NCI-H187 (cell line): Measurements from ENCODE around the gene MADD.

Experiments
- DNase-seq, 2 experiments: peaks; one replicate each; lab custom pipeline; 2025; lab: John Stamatoyannopoulos, UW

Gene MADD

DNA sequence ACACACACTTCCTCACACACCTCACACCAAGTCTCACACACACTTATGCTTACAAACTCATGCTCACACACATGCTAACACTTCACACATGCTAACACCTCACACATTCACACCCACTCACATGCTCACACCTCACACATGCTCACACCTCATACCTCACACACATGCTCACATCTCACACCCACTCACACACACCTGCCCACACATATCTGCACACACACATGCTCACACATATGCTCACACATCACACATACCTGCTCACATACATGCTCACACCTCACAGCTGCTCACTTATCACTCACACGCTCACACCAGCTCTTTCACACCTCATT lies 87.0 kb downstream of the MADD start:
- no peak for DNase-seq

DNA sequence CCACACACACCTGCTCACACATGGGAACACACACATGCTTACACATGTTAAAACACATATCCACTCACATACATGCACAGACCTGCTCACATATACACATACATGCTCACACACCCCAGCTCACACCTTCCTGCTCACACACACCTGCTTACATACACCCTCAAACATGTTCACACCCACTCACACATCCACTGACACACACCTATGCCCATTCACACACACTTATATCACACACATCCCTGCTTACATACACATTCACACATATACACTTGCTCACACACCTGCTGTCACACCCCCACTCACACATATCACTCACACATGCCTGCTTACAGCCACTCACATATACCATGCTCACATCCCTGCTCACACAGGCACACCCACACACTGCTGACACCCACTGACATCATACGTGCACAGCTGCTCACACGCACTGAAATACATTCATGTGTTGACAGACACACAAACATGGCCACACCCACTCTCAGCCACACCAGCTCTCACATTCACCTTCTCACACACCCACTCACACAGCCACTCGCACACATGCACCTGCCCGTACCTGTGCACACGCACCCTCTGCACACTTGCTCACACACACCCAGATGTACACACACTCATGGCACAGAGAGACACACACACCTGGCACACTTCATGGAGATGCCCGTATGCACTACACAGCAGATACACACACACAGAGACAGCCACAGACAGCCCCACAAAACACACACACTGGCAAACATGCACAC lies 88.2 kb downstream of the MADD start:
- DNase-seq, result no peak

DNA sequence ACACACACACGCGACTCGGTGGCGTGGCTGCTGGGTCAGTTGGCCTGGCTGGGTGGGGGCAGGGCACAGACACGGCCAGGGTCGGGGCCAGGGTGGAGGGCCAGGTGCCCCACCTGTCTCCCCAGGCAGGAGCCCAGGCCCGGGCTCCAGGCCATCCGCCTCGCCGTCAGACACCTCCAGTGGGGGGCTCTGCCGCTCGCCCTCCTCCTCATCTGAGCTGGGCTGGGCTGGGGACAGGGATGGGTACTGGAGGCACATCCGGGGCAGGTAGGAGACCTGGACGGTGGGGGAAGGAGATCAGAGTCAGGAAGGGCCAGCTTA lies 88.8 kb downstream of the MADD start:
- no peak for DNase-seq

DNA sequence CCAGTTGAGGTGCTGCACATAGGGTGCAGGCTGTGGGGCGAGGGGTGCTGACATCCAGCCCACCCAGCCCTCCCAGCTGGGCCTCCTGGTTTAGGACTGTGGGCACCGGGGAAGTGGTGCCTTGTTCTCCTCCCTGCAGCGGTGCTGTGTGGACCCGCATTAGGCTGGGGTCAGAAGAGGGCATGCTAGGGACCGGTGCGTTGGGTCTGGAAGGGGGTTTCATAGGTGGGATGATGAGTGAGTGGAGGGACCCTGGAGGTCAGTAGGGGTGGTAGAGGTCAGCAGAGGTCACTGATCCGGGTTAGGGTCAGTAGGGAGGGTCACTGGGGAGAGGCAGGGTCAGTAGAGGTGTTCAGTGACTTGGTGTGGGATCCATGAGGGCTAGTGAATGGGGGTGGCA lies 89.2 kb downstream of the MADD start:
- DNase-seq, result no peak

DNA sequence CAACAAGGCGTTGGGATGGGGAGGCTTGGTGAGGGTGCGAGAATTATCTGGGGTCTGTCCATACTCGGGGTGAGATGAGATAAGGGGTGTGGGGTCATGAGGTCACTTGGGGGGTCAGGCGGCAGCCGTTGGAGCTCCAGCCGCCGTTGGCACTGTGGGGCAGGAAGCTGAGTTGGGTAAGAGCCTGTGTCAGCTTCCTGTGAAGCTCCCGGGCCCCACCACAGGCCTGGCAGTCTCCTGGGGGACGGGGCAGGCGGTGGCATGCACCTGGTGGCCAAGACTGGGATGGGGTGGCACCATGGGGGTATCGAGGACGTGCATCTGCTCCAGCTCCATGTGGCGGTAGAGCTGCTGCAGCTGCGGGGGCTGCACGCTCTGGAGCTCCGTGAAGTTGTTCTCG lies 89.7 kb downstream of the MADD start:
- no peak for DNase-seq

DNA sequence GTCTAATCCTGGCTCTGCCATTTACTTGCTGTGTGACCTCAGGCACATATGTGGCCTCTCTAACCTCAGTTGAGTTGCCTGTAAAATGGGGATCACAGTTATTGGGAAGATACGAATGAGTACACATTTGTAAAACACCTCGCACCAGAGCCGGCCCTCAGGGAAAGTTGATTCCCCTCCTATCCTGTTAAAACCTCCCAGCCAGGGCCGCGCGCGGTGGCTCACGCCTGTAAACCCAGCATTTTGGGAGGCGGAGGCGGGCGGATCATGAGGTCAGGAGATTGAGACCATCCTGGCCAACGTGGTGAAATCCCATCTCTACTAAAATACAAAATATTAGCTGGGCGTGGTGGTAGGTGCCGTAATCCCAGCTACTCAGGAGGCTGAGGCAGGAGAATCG lies 90.4 kb downstream of the MADD start:
- no peak for DNase-seq

DNA sequence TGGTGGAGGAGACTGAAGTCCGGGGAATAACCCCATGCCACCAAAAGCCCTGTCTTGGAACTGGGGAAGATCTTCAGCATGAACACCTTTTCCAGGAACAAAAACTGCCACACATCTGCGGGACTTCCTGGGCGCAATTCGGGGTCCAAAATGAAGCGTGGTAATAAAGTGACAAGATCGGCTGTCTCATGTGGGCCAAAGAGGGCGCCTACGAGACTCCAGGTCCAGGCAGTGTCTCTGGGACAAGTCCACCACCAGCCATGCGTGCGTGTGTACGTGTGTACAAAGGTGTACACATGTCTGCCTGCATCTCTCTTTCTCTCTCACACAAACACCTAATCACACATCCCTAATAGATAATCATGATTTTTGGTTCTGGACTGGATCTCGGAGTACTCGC lies 91.5 kb downstream of the MADD start:
- DNase-seq, result no peak

DNA sequence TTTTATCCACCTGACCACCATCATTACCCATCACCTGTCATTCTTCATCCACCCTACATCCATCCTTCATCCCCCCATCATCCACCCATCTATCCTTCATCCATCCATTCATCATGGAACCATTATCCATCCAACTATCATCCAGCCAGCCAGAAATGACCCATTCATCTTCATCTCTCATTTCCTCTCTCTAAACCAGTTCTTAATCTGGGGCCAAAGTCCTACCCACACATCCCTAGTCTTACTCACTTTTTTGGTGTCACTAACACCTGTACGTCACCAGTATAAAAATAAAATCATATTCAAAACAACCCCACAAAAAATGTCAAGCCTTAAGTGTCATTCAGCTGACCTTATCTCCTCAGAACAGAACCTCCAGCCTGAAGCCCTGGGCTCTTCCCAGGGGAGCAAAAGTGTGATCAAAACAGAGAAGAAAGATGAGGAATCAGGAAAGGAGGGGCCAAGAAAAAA lies 96.1 kb downstream of the MADD start:
- no peak for DNase-seq

DNA sequence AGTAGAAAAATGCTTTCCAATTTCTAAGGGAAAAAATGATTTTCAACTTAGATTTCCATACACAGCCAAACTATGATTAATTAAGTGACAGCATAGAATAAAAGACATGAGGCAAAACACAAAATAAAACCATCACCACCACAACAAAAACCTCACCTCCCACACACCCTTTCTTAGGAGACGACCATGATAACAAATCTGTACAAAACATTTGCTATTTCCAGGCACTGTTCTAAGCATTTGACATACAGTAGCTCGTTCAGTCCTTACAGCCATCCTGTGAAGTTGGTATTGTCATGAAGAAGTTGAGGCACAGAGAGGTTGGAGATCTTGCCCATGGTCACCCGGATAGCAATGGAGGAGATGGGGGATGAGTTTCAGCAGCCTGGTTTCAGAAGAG lies 99.7 kb downstream of the MADD start:
- DNase-seq, result no peak

DNA sequence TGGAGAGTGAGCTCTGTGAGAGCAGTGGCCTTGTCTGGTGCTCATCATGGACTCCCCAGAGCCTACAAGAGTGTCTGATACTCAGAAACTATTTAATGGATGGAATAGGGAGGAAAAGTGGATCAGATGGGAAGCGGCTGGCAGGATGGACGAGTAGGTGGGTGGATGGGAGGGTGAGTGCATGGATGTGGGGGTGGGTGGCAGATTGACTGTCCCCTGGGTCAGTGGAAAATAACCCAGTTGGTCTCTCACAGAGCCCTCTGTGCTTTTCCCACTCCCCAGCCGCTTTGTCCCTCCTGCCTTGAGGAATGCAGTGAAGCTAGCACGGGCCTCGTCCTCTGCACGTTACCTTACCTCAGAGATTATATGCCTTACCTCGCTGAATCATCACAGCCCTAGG lies 102.5 kb downstream of the MADD start:
- no peak for DNase-seq

DNA sequence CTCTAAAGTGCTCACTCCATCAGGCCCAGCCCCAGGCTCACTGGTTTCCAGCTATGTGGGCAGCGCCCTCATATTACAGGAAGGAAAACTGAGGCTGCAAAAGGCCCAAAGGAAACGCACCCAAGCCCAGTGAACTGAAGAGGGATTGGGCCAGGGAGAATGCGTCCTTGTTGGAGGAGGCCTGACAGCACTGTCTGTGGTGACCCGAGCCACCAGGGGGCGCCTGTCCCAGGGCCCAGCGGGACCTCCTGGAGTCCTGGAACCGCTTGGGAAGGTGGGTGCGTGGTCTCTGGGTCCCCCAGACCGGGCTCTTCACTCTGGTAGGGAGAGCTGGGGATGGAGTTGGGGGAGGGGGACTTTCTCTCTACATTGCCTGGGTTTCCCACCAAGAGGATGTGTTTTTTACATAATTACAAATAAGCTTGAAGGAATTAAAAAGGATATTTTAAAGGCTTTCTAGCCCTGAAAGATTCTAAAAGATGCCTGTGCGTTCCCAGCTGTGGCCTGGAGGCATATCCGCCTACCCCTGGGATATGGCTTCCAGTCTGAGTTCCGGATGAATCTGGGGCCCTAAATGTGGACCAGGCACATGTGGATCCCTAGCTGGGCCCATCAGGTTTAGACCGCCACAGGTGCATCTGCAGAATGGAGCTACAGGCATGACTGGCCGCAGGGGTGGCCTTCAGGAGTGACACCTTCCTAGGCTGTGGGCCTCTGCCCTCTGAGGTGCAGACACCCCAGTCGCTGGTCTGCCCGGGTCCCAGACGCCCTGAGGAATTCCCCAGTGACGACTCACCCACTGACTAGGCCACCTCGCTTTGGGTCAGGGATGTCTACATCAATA lies 104.2 kb downstream of the MADD start:
- peak; percentile 33 to 60 for DNase-seq

DNA sequence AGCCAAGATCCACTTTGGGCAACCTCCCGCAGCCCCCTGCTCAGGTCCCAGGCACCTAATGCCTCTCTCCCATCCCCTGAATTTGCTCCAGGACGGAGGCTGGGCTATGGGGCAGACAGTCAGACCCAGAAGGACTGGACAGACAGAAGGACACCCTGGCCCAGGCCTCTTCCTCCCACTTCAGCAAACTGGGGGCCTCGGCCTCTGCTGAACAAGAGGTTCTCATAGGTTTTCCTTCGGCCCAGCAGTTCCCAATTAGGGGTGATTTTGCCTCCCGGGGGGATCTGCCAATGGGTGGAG lies 104.7 kb downstream of the MADD start:
- DNase-seq, result no peak

DNA sequence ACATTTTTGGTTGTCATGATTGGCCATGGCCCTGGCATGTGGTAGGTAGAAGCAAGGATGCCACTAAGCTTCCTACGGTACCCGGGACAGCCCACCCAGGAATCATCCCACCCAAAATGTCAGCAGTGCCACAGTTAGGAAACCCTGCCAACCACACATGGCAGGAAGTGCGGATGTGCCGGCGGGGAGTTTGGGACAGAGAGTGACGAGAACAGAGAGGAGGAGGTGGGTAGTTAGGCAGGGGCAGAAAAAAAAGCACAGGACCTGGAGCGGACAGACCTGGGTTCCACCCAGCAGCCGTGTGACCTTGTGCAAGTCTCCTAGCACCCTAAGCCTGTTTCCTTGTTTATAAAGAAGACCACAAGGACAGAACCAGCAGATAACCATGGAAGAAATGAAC lies 105.1 kb downstream of the MADD start:
- no peak for DNase-seq

DNA sequence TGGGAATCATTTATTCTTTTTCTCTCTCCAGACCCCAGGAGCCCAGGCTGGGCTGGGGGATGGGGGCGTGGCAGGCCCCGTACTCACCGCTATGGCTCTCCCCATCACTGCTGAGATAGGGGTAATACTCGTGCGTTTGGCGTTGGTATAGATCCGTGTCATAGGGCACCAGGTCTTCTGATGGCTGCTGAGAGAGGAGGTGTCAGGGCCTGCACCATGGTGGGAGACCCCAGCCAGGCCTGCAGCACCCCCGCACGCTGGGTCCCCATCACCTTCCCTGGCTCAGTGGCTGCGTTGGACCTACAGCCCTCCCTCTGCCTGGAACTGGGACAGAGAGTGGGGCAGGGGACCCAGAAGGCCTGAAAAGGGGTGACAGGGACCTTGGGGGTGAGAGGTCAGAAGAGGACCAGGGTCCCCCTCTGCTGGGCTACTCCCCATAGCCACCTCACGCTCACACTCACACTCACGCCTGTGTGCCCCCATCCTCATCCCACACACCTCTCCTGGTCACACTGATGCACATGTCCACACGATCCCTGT lies 105.7 kb downstream of the MADD start:
- no peak for DNase-seq

DNA sequence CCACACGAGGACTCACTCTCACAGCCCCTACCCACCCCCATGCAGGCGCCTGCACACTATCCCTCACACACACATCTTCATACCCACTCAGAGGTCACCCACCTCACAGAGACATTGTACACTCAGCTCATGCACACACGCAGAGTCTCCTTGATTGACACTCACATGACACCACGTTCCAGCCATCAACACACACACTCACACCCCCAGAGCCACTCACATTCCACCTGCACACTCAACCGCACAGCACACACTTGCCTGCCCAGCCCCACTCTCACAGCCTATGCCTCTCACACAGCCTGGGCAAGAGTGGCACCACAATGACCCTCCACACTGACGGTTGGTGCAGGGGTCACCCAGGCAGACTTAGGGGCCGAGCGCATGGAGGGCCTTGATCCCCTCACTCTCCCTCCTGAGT lies 106.2 kb downstream of the MADD start:
- no peak for DNase-seq

DNA sequence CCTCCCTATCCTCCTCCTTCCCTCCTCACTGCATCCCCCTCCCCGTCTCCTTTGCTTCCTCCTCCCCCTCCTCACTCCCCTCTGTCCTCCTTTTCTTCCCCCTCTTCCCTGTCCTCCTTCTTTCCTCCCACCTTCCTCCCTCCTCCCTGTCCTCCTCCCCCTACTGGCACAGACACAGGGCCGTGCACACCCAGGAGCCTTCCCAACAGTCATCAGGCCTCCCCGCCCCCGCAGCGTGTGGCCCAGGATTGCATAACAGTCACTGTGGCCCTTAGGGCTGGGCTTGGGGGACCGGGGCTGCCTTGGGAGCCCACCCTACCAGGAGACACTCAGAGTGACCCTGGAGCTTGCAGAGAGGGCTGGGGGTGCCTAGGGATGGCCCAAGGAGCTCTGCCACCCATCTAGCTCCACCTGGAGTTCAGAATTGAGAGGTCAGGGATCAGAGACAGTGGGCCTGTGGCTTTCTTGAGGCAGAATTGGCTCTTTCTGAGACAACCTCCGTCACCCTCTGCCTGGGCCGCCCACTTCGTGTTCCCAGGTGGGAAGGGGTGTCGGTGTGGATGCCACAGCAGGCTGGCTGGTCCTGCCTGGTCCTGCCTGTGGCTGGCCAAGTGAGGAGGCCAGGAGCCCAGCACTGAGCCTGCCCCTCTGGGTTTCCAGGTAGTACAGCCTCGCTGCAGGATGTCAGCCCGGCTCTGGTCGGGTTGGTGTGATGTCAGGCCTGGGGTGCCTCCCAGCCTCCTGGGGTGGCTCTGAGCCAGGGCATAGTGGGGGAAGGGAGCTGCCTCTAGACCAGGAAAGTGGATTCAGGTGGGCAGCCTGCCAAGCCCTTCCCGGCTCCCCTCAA lies 106.8 kb downstream of the MADD start:
- no peak for DNase-seq

DNA sequence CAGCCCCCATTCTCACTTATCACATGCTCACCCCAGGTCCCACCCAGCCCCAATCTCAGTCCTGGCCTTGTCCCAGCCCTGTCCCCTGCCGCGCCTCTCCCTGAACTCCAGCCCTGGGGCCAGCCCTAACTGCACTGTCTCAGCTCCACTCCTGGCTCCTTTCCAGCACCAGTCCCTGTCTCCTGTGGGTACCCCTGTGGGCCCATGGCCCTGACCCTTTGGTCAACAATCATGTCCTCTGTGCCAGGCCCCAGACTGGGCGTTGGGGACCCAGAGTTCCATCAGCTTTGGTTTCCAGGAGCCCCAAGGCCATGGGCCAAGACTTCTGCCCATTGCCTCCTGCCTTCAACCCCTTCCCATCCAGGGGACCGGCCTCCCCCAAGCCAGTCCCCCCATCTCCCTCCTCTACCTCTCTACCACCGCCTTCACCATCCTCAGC lies 107.7 kb downstream of the MADD start:
- no peak for DNase-seq

DNA sequence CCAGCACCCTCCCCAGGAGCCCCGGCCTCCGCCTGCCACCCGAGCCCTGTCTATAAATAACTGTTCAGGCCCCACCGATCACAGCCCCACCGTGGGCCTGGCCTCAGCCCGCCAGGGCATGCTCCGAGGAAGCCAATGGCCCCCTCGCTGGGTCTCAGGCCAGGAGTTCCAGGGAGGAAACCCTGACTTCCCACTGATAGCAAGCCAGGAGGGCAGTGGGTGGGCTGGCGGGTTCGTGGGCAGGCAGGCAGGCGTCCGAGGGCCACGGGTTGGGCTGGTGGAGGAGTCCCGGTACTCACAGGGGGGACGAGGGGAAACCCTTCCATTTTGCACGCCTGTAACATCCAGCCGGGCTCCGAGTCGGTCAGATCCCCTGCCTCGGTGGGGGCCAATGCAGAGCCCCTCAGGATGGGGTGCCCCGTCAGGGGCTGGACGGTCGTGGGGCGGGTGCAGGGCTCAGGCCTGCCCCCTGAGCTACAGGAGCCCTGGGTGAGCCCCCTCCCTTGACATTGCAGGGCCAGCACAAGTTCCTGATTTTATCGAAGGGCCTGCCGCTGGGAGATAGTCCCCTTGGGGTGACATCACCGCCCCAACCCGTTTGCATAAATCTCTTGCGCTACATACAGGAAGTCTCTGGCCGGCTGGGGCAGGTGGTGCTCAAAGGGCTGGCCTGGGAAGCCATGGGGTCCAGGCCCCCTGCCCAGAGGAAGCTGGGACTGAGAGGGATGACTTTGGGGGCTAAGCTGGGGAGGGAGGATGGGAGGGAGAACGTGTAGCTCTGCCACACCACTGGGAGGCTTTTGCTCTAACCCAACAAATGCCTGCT lies 108.3 kb downstream of the MADD start, which contains the start of gene SPI1:
Gene SPI1 (minus strand): TSS at position 538 of the 826 bp plus-strand sequence. CDS start 194 bp downstream, at position 344.
- DNase-seq, result no peak

DNA sequence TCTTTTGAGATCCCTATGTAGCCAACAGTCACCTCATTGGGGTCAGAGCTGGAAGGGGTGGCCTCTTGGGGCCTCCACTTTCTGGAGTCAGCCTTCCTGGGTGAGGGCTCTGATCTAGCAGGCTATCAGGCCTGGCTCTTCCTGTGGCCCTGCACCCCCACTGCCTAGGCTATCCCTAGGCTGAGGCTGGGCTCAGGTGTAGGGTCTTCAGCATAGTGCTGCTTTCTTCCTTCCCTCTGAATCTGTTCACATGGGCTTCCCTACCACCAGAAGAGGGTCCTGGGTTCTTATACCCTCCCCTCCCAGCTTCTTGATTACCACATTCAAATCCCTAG lies 108.9 kb downstream of the MADD start:
- no peak for DNase-seq

DNA sequence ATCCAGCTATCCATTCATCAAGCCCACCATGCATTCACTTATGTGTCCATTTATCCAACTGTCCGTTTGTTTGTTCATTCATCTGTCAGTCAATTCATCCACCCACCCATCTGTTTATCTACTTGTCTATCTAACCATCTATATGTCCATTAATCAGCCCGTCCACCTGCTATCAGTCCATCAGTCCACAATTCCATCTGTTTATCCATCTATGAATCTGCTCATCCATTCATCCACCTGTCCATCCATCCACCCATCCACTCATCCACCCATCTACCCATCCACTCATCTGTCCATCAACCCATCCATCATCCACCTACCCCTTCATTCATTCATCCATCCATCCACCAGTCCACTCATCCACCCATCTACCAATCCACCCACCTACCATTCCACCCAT lies 109.4 kb downstream of the MADD start:
- no peak for DNase-seq
